DMS79 (cell line): ENCODE data around the gene ZNF77.
"Not testable (repeated sequence)": the region's sequence is repeated elsewhere in the genome, so short reads cannot be mapped to it uniquely, and the experiment has no call there.

ENCODE experiments used
- DNase-seq: peaks from one replicate; lab custom pipeline; 2025; lab: John Stamatoyannopoulos, UW

The ZNF77 gene

DNA sequence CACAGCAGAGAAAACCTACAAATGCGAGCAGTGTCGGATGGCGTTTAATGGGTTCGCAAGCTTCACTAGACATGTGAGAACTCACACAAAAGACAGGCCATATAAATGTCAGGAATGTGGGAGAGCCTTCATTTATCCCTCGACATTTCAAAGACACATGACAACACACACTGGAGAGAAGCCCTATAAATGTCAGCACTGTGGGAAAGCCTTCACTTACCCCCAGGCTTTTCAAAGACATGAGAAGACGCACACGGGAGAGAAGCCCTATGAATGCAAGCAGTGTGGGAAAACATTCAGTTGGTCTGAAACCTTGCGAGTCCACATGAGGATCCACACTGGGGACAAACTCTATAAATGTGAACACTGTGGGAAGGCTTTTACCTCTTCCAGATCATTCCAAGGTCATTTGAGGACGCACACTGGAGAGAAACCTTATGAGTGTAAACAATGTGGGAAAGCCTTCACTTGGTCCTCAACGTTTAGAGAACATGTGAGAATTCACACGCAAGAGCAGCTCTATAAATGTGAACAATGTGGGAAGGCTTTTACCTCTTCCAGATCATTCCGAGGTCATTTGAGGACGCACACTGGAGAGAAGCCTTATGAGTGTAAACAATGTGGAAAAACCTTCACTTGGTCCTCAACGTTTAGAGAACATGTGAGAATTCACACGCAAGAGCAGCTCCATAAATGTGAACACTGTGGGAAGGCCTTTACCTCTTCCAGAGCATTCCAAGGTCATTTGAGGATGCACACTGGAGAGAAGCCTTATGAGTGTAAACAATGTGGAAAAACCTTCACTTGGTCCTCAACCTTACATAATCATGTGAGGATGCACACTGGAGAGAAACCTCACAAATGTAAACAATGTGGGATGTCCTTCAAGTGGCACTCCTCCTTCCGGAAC, 27.2 kb downstream of the ZNF77 start:
- no peak for DNase-seq

DNA sequence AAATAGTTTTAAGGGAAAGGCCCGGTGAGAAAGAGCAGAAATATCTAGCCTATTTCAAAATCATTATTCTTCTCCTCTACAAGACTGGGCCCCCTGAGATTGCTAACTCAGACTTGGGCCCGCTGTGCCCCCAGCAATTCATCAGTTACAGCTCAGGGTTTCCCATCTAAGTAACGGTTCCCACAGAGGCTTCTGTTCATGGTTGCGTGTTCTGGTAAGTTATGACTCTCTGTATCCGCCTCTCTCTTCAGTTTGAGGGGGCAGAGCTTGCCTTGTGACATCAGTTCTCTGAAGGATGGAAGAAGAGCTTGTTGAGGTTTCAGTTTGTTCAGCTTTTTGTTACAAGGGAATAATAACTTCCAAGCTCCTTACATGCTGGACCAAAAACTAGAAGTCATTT, 32.5 kb downstream of the ZNF77 start:
- DNase-seq, result no peak

DNA sequence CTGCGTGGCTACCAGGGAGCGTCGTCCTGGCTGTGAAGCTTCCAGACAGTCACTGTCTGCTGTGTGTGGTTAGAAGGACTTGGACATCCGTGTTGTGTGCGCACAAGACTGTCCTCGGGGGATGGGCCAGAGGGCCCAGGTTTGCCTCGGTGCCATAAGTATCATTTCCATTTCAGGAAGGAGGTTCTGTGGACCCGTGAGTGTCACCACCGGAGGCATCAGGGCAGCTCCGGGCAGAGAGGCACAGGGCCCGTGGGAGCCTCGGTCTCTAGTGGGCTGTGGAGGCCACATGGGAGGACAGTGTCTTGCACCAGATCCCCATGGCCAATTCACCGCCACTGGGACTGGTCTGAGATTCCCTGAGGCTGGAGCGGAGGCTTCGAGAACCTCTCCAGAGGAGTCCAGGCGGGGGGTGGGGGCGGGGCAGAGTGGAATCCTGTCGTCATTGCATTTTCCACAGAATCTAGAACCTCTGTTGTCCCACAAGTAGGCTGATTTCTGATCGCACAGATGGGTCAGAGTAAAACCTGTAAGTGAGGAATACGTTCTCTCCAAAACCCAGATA, 38.1 kb downstream of the ZNF77 start:
- DNase-seq, result no peak

DNA sequence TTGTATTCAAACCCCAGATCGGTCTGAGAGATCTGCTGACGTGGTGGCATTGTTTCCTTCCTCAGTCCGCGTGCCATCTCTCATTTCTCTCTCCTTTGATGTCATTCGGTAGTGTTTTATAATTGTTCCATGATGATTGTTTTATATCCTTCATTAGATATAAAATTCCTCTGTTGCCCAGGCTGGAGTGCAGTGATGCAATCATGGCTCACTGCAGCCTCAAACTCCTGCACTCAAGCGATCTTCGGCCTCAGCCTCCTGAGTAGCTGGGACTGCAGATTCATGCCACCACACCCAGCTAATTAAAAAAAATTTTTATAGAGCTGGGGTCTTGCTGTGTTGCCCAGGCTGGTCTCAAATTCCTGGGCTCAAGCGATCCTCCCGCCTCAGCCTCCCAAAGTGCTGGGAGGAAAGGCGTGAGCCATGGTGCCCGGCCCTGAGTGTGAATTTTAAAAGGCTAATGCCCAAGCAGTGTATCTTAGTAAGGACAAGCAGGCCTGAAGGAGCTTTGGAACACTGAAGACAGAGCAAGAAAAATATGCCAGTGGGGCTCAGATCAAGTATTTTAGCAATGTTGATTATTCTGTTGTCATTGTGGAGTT, 38.8 kb downstream of the ZNF77 start:
- no peak for DNase-seq

DNA sequence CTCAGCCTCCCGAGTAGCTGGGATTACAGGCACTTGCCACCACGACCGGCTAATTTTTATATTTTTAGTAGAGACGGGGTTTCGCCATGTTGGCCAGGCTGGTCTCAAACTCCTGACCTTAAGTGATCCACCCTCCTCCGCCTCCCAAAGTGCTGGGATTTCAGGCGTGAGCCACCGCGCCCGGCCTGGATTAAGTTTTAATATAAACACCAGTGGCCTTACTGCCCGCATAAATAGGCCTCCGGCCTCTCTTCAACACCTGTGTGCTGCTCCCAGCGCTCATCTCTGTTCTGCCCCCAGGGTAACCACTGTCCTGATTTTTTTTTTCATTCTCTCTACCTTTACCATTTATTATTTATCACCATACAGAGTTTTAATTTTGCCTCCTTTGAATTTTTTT, 41.4 kb downstream of the ZNF77 start:
- DNase-seq, result not testable (repeated sequence)

DNA sequence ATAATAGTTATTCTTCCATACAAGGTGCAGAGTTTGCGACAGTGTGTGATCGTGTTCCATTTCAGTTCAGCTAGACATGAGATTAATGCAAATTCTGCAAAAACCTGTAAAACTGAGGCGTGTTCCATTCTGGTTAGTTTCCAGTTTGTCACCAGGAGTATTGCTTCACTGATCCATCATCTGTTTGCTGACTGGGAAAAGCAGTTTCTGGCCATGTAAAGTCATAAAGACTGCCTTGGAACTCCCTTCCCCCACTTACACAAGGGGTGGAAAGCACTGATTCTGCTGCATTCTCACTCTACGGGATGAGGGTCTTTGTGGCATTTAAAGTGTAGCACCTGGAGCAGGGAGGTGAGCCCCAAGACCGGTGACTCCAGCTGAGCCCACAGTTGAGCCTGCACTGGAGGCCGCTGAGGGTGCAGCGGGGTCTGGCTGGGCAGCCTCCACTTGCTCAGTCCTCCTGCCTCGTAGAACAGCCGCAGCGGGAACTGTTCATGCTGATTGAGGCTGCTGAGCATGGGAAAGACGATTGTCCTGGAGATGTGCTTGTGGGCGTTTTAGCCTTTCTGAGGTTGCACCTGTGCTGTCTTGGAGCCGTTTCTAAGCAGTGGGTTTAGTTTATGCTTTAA, 42.1 kb downstream of the ZNF77 start:
- DNase-seq, result no peak

DNA sequence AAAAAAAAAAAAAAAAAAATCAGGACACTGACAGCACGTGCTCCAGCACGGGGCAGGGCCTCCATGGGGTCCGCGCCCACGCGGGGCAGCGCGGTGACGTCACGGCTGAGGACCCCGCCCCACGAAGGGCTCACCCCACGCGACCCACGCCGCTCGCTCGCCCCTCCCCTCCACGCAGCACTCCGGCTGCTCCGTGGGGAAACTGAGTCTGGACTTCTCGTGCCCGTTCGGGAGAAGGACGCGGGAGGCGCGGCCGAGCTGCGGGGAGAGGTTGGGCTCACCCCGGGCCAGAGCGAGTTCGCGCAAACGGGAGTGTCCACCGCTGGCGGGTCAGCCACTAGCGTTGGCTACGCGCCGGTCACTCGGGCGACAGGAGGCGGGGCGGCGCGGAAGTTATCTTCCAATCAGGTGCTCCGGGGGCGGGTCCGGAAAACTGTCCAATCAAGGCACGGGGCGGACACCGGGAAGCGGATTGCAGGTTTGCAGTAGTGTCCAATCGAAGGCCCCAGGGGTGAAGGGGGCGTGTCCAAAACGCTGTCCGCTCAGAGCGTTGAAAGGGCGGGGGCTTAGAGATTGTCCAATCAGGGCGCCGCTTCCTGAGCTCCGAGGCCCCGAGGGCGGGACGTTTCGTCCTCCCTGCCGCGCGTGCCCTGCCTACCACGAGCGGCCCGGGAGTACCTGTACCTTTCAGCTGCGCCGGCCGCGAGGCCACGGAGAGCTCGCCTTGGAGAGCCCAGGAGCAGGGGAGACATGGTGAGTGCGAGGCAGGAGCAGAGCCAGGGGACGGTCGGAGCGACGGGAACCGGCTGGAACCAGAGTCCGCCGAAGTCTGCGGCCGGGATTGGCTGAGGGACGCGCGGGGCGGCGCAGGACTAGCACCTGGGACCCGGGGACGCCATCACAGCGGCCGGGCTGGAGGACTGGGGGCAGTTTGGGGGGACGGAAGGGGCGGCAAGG, 44.2 kb downstream of the ZNF77 start, which contains the start of gene ZNF57:
Gene ZNF57 (plus strand): TSS at position 633 of the 957 bp plus-strand sequence. CDS start 118 bp downstream, at position 751.
- DNase-seq, result peak; percentile 98

DNA sequence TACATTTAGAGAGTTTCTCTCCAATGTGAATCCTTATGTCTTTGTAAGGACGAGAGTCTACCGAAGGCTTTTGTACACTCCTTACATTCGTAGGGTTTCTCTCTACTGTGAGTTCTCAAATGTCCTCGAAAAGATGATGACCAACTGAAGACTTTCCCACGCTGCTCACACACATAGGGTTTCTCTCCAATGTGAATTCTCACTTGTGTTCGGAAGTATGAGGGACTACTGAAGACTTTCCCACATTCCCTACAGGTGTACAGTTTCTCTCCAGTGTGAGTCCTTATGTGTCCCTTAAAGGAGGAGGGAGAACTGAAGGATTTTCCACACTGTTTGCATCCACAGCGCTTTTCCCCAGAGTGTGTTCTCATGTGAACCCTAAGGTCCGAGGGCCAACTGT, 48.1 kb downstream of the ZNF77 start:
- DNase-seq, result no peak

DNA sequence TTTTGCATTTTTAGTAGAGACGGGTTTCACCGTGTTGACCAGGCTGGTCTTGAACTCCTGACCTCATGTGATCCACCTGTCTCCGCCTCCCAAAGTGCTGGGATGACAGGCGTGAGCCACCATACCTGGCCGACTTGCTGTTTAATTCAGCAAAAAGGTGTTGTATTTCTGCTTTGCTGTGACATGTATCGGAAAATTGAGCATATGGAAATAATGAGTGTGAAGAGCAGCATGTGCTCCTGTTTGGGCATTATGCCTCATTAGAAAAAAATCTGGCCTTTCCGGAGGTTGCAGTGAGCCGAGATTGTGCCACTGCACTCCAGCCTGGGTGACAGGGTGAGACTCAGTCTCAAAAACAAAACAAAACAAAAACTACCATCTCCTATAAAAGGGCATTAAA, 54.2 kb downstream of the ZNF77 start:
- DNase-seq, result not testable (repeated sequence)

DNA sequence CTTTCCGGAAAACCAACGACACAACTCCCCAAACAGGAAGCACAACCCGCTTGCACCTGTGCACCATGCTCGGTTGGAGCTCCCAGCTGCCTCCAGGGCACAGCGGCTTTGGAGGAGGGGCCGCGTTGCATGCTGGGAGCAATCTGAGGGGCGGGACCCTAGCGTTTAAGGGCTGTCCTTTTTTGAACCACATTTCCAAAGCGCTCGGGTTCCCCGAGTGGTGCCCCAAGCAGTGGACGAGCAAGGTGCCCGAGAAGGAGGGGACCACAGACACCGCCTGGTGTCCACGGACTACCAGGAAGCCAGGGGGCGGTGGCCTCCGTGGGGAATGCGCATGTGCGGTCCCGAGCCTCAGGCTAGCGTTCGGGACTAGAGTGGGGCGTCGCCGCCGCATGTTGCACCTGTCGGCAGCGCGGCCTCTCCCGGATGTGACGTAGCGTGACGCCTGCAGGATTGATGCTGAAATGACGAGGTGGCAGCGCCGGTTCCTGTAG, 56.0 kb downstream of the ZNF77 start:
- no peak for DNase-seq

DNA sequence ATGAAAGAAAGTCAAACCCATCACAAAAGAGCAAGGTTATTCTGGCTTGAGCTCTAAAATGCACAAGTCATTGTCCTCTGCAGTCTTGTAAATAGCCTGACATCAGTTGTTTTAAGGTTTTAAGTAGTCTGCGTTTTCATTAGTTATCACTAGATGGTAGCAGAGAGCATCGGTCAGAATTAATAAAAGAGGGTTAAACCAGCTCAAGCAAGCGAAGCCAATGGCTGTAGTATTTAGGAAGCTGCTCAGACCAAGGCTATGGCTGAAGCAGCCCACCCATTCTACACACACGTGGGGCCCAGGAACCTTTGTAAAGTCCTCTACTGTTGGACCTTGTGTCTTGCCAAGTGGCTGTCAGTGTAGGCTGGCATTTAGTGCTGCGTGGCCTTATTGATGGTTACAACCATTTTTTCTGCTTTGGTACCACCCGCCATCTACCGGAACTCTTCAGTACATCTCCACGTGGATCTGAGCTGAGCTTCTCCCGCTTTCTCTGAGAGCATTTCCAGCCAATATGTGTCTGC, 57.3 kb downstream of the ZNF77 start:
- peak; percentile 28 for DNase-seq

DNA sequence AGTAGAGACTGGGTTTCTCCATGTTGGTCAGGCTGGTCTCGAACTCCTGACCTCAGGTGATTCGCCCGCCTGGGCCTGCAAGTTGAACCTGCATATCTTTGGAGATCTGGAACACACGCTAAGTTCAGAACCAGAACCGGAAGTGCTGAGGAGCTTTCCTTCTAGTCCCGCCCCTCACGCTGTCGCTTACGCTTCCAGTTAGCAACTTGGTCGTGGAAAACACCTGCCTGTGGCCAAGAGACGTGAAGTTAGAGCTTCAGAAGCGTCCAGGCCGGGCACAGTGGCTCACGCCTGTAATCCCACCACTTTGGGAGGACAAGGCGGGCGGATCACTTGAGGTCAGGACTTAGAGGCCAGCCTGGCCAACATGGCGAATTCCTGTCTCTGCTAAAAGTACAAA, 59.0 kb downstream of the ZNF77 start:
- no peak for DNase-seq

DNA sequence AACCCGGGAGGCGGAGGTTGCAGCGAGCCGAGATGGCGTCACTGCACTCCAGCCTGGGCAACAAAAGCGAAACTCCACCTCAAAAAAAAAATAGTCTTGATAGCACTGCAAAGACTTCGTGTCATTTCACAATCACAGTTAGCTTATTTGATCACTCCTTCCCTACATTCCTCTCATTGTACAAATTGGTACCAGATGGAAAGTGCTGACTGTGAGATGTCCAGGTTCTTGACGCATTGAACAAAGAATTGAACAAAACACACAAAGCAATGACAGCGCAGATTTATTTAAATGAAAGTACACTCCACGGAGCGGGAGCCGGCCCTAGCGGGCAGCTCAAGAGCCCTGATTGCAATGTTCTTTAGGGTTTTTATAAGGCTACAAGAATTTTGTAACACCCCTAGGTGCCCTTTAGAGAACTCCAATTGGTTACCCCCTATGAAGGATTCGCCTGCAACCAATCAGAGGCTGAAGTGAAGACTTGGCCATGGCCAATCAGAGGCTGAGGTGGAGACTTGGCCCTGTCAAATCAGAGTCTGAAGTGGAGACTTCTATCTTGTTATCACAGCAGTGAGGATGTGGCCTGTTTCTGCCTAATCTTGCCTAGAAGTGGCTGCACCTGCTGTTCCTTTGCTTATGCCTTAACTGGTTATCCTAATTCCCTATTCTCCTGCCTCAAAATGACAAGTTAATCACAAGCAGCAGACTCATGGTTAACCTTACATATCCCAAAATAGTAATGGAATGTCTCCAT, 60.9 kb downstream of the ZNF77 start:
- DNase-seq, result no peak
